ENCODE measurements around the gene RHBDL3.

Gene RHBDL3

DNA sequence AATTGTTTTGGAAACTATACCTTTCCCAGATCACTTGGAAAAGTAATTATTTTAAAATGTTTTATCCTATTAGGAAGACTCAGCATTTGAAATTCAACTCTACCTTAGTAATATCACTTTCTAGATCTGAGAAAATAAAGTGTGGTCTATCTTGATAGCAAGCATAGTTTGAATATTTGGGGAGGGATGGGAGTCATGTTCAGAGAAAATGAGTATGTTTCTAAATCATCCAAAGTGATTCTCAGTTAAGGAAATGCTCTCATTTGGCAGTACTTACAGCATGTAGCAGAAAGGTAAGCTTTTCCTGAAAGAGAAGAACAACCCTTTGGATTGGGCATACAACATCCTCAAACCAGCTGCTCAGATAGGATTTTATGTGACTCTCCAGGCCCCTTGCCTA is 69.4 kb downstream of the RHBDL3 start:
- TF ChIP-seq, protein P1, sequence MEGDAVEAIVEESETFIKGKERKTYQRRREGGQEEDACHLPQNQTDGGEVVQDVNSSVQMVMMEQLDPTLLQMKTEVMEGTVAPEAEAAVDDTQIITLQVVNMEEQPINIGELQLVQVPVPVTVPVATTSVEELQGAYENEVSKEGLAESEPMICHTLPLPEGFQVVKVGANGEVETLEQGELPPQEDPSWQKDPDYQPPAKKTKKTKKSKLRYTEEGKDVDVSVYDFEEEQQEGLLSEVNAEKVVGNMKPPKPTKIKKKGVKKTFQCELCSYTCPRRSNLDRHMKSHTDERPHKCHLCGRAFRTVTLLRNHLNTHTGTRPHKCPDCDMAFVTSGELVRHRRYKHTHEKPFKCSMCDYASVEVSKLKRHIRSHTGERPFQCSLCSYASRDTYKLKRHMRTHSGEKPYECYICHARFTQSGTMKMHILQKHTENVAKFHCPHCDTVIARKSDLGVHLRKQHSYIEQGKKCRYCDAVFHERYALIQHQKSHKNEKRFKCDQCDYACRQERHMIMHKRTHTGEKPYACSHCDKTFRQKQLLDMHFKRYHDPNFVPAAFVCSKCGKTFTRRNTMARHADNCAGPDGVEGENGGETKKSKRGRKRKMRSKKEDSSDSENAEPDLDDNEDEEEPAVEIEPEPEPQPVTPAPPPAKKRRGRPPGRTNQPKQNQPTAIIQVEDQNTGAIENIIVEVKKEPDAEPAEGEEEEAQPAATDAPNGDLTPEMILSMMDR (IDR thresholded peaks at IDR 0.05; ENCODE audit: borderline replicate concordance, insufficient read depth, low read depth, low read length), result no peak

DNA sequence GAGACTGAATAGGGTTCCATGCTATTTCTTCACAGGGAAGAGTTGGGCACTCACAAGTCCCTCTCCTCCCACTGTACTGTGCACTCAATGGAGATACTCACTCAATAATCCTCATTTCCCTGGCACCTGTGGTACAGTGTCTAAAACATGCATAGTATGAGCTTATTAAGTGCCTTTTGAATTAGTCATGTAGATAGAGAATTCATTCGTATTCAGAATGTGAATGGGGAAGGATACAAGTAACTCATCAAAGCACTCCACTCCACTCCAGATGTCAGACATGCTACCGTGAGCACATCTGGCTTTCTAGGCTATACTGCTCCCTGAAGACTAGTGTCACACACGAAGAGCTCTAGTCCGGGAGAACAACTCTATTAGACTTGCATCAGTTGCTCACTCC is 70.1 kb downstream of the RHBDL3 start:
- TF ChIP-seq, protein P1 (IDR thresholded peaks at IDR 0.05; ENCODE audit: borderline replicate concordance, insufficient read depth, low read depth, low read length), result no peak
- H3K4me3 ChIP-seq (ENCODE audit: low read depth, low read length), result no peak overlapping the region

More for the DNA sequence above, 69.4 kb downstream of the RHBDL3 start:
- no peak overlapping the region for H3K4me3 ChIP-seq (ENCODE audit: low read depth, low read length)

DNA sequence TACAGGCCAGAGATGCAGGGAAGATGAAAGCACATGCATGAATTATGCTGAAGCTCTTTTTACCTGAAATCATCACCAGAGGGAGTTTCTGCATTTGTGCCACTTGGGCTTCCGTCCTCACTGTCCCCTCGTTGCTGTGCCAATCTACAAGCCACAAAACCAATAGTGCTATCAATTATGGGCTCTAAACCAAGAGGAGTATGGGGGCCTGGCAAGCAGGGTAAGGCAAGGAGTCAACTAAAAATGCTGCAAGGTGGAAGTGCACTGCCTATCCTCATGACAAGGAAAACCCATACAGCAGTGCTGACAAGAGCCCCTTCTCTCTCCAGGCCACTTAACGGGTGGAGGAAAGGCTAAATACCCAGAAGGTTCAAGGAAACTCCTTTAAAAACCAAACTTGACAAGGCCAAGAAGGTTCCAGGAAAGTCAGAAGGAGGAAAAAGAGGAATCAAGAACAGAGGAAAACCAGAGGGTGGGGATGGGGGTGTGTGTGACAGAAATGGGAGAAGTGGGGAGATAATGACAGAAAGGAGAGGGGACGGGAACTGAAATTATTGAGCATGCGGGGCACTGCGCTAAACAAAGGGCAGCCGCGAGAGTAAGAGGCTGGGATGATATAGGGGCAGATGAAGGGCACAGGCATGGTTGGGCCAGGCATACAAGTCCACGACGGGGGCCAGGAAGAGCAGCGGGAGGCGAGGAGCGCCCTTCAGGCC is 75.7 kb downstream of the RHBDL3 start:
- H3K4me3 ChIP-seq (ENCODE audit: low read depth, low read length), result peak overlapping the region; percentile 84
- TF ChIP-seq, protein P1 (IDR thresholded peaks at IDR 0.05; ENCODE audit: borderline replicate concordance, insufficient read depth, low read depth, low read length), result 0 out of 2 replicates have a peak, but pooled peaks have one; percentile 18

DNA sequence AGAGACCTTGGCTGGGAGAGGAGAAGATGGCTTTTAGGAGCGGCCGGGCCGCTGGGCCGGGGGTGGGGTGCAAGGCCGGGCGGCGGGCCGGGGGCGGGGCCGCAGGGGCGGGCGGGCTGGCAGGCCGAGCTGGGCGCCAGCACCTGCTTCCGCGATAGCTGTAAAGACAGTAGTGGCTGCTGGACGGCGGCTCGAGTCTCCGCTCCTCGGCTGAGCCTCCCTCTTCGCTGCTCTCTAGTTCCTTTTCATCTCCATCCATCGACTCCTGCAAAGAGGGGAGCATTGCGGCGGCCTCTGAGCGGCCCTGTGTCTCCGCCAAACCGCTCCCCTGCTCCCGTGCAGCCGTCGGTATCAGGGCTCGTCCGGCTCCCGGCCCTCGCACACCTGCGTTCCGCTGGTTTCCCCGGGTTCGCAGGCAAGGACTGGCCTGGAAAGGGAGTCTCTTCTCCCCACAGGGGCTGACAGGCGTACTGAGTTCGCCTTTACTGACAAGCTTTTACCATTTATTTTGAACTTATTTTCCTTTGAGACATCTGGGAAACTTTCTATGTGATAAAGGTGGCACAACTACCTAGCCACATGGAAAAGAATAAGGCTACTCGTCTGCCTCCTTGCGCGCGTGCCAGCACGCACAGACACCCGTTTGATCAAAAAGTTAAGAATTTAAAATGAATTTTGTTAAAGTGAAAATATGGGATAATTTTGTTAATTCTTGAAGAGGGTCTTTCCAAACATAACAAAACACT is 76.4 kb downstream of the RHBDL3 start, which contains the start of gene C17orf75:
Gene C17orf75, minus strand, starts transcription at position 317 of the 746 bp plus-strand sequence. Its CDS starts 34 bp downstream, at position 283.
- TF ChIP-seq, protein P1 (IDR thresholded peaks at IDR 0.05; ENCODE audit: borderline replicate concordance, insufficient read depth, low read depth, low read length), result no peak
- peak within 1 kb of the TSS; percentile 84 for H3K4me3 ChIP-seq (ENCODE audit: low read depth, low read length)

DNA sequence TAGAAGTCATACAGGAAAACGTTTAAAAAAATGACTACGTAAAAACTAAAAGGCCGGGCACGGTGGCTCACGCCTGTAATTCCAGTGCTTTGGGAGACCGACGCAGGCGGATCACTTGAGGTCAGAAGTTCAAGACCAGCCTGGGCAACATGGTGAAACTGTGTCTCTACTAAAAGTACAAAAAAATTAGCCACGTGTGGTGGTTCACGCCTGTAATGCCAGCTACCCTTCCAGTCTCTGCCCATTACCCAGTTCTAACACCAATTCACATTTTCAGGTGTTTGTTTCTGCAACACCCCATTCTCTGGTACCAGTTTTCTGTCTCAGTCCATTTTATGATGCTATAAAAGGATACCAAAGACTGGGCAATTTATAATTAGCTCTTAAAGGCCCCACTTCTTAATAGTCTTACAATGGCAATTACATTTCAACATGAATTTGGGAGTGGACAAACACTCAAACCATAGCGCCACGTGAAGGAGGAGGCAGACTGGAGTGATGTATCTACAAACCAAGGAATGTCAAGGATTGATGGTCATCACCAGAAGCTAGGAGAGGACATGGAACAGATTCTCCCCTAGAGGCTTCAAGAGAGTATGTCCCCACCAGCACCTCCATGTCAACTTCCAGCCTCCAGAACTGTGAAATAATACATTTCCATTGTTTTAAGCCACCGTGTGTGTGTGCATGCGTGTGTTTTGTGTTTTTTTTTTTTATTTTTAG is 77.1 kb downstream of the RHBDL3 start:
- H3K4me3 ChIP-seq (ENCODE audit: low read depth, low read length), result no peak overlapping the region
- TF ChIP-seq, protein P1 (IDR thresholded peaks at IDR 0.05; ENCODE audit: borderline replicate concordance, insufficient read depth, low read depth, low read length), result no peak

DNA sequence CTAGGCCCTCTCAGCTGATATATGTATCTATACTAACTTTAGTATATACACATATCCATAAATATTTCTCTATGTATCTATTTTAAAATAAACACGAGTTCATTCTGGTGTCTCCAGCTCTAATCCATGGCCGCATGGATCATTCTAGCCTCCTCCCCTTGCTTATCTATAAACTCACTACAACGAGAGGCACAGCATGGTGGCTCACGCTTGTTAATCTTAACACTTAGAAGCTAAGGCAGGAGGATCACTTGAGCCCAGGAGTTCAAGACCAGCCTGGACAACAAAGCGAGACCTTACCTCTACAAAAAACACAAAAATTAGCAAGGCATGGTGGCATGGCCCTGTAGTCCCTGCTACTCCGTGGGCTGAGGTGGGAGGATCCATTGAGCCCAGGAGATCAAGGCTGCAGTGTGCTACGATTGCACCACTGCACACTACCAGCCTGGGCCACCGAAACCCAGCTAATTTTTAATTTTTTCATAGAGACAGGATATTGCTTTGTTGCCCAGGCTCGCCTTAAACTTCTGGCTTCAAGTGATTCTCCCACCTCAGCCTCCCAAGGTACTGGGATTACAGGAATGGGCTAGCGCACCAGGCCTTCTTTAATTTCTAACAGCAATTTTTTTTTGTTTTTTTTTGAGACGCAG is 80.4 kb downstream of the RHBDL3 start:
- TF ChIP-seq, protein P1 (IDR thresholded peaks at IDR 0.05; ENCODE audit: borderline replicate concordance, insufficient read depth, low read depth, low read length), result no peak
- H3K4me3 ChIP-seq (ENCODE audit: low read depth, low read length), result no peak overlapping the region

All from GM12875 (cell line).